T-cell (primary cell): ENCODE measurements around the gene PRSS2. TPM values are rescaled to one million over a fixed set of nuclear protein-coding genes. Genes with fewer than 3 reads are reported as not detected.

Experiments used
- ATAC-seq, 4 experiments: fragments of 200-7000 bp in 3 of 4; fragments of 150-1000 bp in 1 of 4; cut with Tn5 transposase; replicated peaks in 1 of 4; 1 replicate in 3 of 4; 2 replicates in 1 of 4; pipeline ENCODE4 v1.10.0; 2021; ENCODE audit warnings: moderate library complexity in 3 of 4, mild to moderate bottlenecking in 2 of 4, moderate number of reproducible peaks in 1 of 4
- CTCF ChIA-PET, 2 donors: fragments of 300-600 bp; sonication (Branson Sonifier 250); formaldehyde crosslinking; loops; one replicate each; lab custom pipeline; 2022; ENCODE audit warnings: antibody characterized with exemption in 2 of 2; lab: Charles Lee
- POLR2A ChIA-PET, 2 donors: fragments of 300-600 bp; sonication (Branson Sonifier 250); formaldehyde crosslinking; loops; one replicate each; lab custom pipeline; 2022; ENCODE audit warnings: antibody characterized with exemption in 2 of 2; lab: Charles Lee
- DNase-seq, 35 experiments: peaks; one replicate each; pipeline versions ENCODE4 v3.0.0 to v3.0.0-alpha.2; 2013 to 2023
- H3K27ac ChIP-seq: one replicate; pipeline ENCODE4 v1.5.1; 2013; ENCODE audit warnings: low read length
- H3K27me3 ChIP-seq, 2 experiments: replicated peaks in 1 of 2; 1 replicate in 1 of 2; 2 replicates in 1 of 2; pipeline versions ENCODE4 v1.6.1 to v1.7.0; 2013; ENCODE audit warnings: low read length in 1 of 2, mixed read lengths in 1 of 2; ENCODE audit not compliant: control insufficient read depth in 2 of 2, insufficient read depth in 2 of 2; ENCODE audit errors: extremely low read depth in 1 of 2
- H3K36me3 ChIP-seq, 2 donors: 1 replicate in 1 of 2; 2 replicates in 1 of 2; pipeline versions ENCODE4 v1.6.1 to v1.7.0; 2013; ENCODE audit warnings: low read length in 1 of 2; ENCODE audit not compliant: control insufficient read depth in 2 of 2, insufficient read depth in 1 of 2; ENCODE audit errors: extremely low read depth in 1 of 2
- H3K4me1 ChIP-seq, 2 experiments: 1 replicate in 1 of 2; 2 replicates in 1 of 2; pipeline versions ENCODE4 v1.6.1 to v1.7.0; 2013; ENCODE audit warnings: low read length in 2 of 2, mixed read lengths in 1 of 2; ENCODE audit not compliant: insufficient read depth in 2 of 2, control insufficient read depth in 1 of 2; ENCODE audit errors: extremely low read depth in 1 of 2
- H3K4me3 ChIP-seq, 2 donors: 1 replicate in 1 of 2; 2 replicates in 1 of 2; pipeline versions ENCODE4 v1.5.1 to v1.7.0; 2013; ENCODE audit warnings: mild to moderate bottlenecking in 2 of 2, low read length in 1 of 2, moderate library complexity in 1 of 2; ENCODE audit not compliant: control insufficient read depth in 1 of 2; ENCODE audit errors: extremely low read depth in 1 of 2
- H3K9me3 ChIP-seq: 2 replicates; pipeline ENCODE4 v1.7.0; 2013
- H3K27ac Mint-ChIP-seq, 2 donors: one replicate each; pipeline ENCODE4 v1.8.0; 2020 to 2021; ENCODE audit warnings: mild to moderate bottlenecking in 2 of 2, mixed read lengths in 2 of 2
- H3K27me3 Mint-ChIP-seq, 2 donors: one replicate each; pipeline ENCODE4 v1.8.0; 2021 to 2022; ENCODE audit warnings: mixed read lengths in 2 of 2
- H3K36me3 Mint-ChIP-seq: one replicate; pipeline ENCODE4 v1.8.0; 2021; ENCODE audit warnings: mixed read lengths
- H3K4me1 Mint-ChIP-seq, 3 donors: one replicate each; pipeline ENCODE4 v1.8.0; 2020 to 2022; ENCODE audit warnings: mixed read lengths in 3 of 3, mild to moderate bottlenecking in 1 of 3
- H3K4me3 Mint-ChIP-seq, 3 donors: one replicate each; pipeline ENCODE4 v1.8.0; 2020 to 2022; ENCODE audit warnings: mild to moderate bottlenecking in 3 of 3, mixed read lengths in 3 of 3, moderate library complexity in 3 of 3
- H3K9me3 Mint-ChIP-seq, 3 donors: one replicate each; pipeline ENCODE4 v1.8.0; 2020 to 2022; ENCODE audit warnings: mixed read lengths in 3 of 3
- WGBS: methylation state at CpG from one replicate; pipeline ENCODE4 v1.1.5; 2013; ENCODE audit warnings: missing lambda C conversion rate; ENCODE audit not compliant: insufficient coverage; 5-methylcytosine and 5-hydroxymethylcytosine counted together
- total RNA-seq, 35 experiments: library from RNA in 6 of 35; stranded (reverse) in 6 of 35; fragments of 120-200 nt in 1 of 35; gene quantifications; one replicate each; pipeline versions ENCODE4 v1.2.1 to v1.2.4 and lab custom pipeline; 2013 to 2026

The PRSS2 gene
- total RNA-seq, 5 donors from 2014 or later (not counting 1 experiment from before 2014, with no cell fraction given), result 47.1 to 64.6 (median 57.7) TPM; not detected in 2

DNA sequence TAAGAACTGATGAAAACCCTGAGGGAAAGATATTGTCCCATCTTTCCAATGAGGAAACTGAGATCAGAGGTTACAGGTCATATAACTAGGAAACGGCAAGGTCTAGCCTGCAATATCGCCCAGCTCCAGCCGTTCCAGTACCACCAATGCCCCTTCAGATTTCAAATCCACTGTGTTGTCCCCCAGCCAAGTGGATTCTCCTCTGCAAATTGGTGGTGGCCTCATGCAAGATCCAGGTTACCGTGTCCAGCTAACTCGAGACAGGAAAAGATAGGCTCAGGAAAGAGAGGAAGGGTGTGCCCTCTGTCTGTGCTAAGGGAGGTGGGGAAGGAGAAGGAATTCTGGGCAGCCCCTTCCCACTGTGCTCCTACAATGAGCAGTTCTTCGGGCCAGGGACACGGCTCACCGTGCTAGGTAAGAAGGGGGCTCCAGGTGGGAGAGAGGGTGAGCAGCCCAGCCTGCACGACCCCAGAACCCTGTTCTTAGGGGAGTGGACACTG, 25.3 kb downstream of the PRSS2 start:
- no peaks in the 10 kb centered on the region for H3K27me3 ChIP-seq
- no peaks in the 10 kb centered on the region for H3K9me3 Mint-ChIP-seq
- H3K4me3 ChIP-seq, result peak overlapping the region; percentile 92 to 97
- H3K27ac Mint-ChIP-seq, result peak overlapping the region; percentile 100
- peak overlapping the region; percentile 97 for H3K27ac ChIP-seq
- DNase-seq (peak in 1 of 35 experiments; percentile 7), ATAC-seq (no peak)
- CTCF ChIA-PET, result interaction anchor here (0.9 to 8.1 kb wide), 2 partner anchors 13 to 14 kb away, joined by 3 to 116 read pairs; no protein-coding TSS in a partner anchor
- peaks cover 63% of the 10 kb centered on the region for H3K36me3 Mint-ChIP-seq
- POLR2A ChIA-PET, result interaction anchor here (0.6 to 8.4 kb wide), 6 partner anchors 7 to 188 kb away, joined by 4 to 337 read pairs (median 116); no protein-coding TSS in a partner anchor
- no peaks in the 10 kb centered on the region for H3K9me3 ChIP-seq
- H3K36me3 ChIP-seq, result peaks cover 0 to 45% of the 10 kb centered on the region in 2 donors
- peaks cover 66 to 70% (median 69%) of the 10 kb centered on the region in 3 donors for H3K4me1 Mint-ChIP-seq
- H3K4me3 Mint-ChIP-seq, result peak overlapping the region; percentile 93 to 100 (median 99)
- peaks cover 0 to 3% of the 10 kb centered on the region in 2 donors for H3K27me3 Mint-ChIP-seq
- H3K4me1 ChIP-seq, result peaks cover 34 to 58% of the 10 kb centered on the region in 2 experiments
- WGBS, result no CpG with 5 or more reads among the region's 9 CpGs

GRCh38 chr7:142796501-142797390, 26.0 kb downstream of the PRSS2 start:
- Histone ChIP-seq H3K36me3 (peaks cover 0 to 45% of the 10 kb centered on the region in 2 donors), H3K9me3 (no peaks in the 10 kb centered on the region), H3K4me1 (peaks cover 35 to 59% of the 10 kb centered on the region in 2 experiments), H3K4me3 (peak overlapping the region; percentile 92 to 97), H3K27ac (peak overlapping the region; percentile 97), H3K27me3 (no peaks in the 10 kb centered on the region)
- POLR2A ChIA-PET, result interaction anchor here (0.6 to 8.4 kb wide), 6 partner anchors 8 to 189 kb away, joined by 4 to 337 read pairs (median 116); no protein-coding TSS in a partner anchor
- peaks cover 61% of the 10 kb centered on the region for H3K36me3 Mint-ChIP-seq
- DNase-seq, result peak in 4 of 35 experiments; percentile 29 to 66 (median 42)
- no peaks in the 10 kb centered on the region for H3K9me3 Mint-ChIP-seq
- peaks cover 0 to 3% of the 10 kb centered on the region in 2 donors for H3K27me3 Mint-ChIP-seq
- peak overlapping the region; percentile 93 to 100 (median 99) for H3K4me3 Mint-ChIP-seq
- H3K4me1 Mint-ChIP-seq, result peaks cover 67 to 72% (median 70%) of the 10 kb centered on the region in 3 donors
- CTCF ChIA-PET, result interaction anchor here (0.9 to 8.1 kb wide), 5 partner anchors 11 to 14 kb away, joined by 3 to 116 read pairs (median 10); no protein-coding TSS in a partner anchor
- H3K27ac Mint-ChIP-seq, result peak overlapping the region; percentile 100
- 4% methylated on average over 70 of the region's 74 CpGs for WGBS
- ATAC-seq, result peak in 2 of 4 experiments; percentile 8 to 9

GRCh38 chr7:142797391-142798377, 26.9 kb downstream of the PRSS2 start:
- ChIA-PET CTCF (interaction anchor here (1.1 to 8.1 kb wide), 7 partner anchors 9 to 15 kb away, joined by 3 to 116 read pairs (median 10); no protein-coding TSS in a partner anchor), POLR2A (interaction anchor here (0.6 to 8.4 kb wide), 10 partner anchors 9 to 161 kb away, joined by 3 to 337 read pairs (median 15); no protein-coding TSS in a partner anchor)
- no peaks in the 10 kb centered on the region for H3K27me3 ChIP-seq
- H3K36me3 ChIP-seq, result peaks cover 0 to 47% of the 10 kb centered on the region in 2 donors
- Mint-ChIP-seq H3K4me3 (peak overlapping the region; percentile 93 to 100 (median 99)), H3K4me1 (peaks cover 70 to 76% (median 73%) of the 10 kb centered on the region in 3 donors), H3K27me3 (peaks cover 0 to 3% of the 10 kb centered on the region in 2 donors), H3K27ac (peak overlapping the region; percentile 100), H3K9me3 (no peaks in the 10 kb centered on the region), H3K36me3 (peaks cover 65% of the 10 kb centered on the region)
- DNase-seq, result peak in 5 of 35 experiments; percentile 36 to 71 (median 48)
- peaks cover 39 to 59% of the 10 kb centered on the region in 2 experiments for H3K4me1 ChIP-seq
- peak overlapping the region; percentile 92 to 97 for H3K4me3 ChIP-seq
- H3K27ac ChIP-seq, result peak overlapping the region; percentile 97
- H3K9me3 ChIP-seq, result no peaks in the 10 kb centered on the region
- under 1% methylated on average over 29 of the region's 33 CpGs for WGBS
- ATAC-seq, result peak in 2 of 4 experiments; percentile 17 to 18

DNA sequence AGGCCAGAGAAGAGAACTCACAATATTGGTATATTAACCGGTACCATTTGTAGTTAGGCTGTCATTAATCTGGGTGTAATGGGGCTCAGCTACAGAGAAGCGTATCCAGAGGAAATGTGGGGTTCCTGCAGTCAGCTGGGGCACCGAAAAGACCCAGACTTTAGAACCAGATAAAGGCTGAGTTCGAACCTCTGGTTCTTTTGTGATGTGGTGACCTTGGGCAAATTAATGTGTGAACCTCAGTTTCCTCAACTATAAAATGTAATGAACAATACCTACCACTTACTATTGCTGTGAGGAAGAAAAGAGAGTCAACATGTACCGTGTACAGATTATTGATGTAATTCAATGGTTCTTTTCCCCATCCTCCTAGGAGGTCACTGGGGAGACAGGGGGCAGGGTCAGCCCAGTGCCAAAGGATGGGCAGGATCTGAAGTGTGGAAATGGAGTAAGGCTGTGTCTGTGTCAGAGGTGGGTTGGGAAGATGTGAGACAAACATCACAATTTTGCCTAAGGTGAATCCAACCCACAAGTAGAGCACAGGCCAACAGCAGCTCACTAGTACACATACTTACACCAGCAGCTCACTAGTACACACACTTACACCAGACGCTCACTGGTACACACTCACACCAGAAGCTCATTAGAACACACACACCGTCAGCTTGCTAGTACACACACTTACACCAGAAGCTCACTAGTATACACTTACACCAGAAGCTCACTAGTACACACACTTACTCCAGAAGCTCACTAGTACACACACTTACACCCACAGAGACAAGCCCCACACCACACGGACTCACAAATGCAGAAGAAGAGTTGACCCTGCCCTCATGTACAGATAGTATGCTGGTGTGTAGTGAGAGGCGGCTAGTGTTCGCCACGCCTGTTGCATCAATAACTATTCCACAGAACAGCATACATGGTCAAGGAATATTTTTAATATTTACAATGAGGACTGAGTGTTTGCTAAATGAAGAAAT, 28.0 kb downstream of the PRSS2 start:
- CTCF ChIA-PET, result interaction anchor here (0.6 to 8.1 kb wide), 10 partner anchors 9 to 472 kb away, joined by 4 to 116 read pairs (median 10); no protein-coding TSS in a partner anchor

More for the DNA sequence above, 28.0 kb downstream of the PRSS2 start:
- POLR2A ChIA-PET, result interaction anchor here (0.6 to 8.4 kb wide), 10 partner anchors 10 to 162 kb away, joined by 3 to 337 read pairs (median 16); no protein-coding TSS in a partner anchor
- Histone ChIP-seq H3K27me3 (no peaks in the 10 kb centered on the region), H3K9me3 (no peaks in the 10 kb centered on the region), H3K4me1 (peaks cover 46 to 60% of the 10 kb centered on the region in 2 experiments), H3K4me3 (peak overlapping the region; percentile 92 to 97), H3K36me3 (peaks cover 0 to 49% of the 10 kb centered on the region in 2 donors), H3K27ac (peak overlapping the region; percentile 97)
- H3K4me3 Mint-ChIP-seq, result peak overlapping the region; percentile 93 to 100 (median 99)
- DNase-seq (peak in 8 of 35 experiments; percentile 25 to 65 (median 46)), ATAC-seq (peak; percentile 14 to 27 (median 23))
- H3K4me1 Mint-ChIP-seq, result peaks cover 70 to 77% (median 73%) of the 10 kb centered on the region in 3 donors
- H3K36me3 Mint-ChIP-seq, result peaks cover 66% of the 10 kb centered on the region
- H3K27ac Mint-ChIP-seq, result peak overlapping the region; percentile 100
- WGBS, result 0% methylated on average over 3 of the region's 11 CpGs
- H3K9me3 Mint-ChIP-seq, result no peaks in the 10 kb centered on the region
- peaks cover 0 to 3% of the 10 kb centered on the region in 2 donors for H3K27me3 Mint-ChIP-seq
